Measurements from ENCODE around the gene TIMP2.

Gene TIMP2

DNA sequence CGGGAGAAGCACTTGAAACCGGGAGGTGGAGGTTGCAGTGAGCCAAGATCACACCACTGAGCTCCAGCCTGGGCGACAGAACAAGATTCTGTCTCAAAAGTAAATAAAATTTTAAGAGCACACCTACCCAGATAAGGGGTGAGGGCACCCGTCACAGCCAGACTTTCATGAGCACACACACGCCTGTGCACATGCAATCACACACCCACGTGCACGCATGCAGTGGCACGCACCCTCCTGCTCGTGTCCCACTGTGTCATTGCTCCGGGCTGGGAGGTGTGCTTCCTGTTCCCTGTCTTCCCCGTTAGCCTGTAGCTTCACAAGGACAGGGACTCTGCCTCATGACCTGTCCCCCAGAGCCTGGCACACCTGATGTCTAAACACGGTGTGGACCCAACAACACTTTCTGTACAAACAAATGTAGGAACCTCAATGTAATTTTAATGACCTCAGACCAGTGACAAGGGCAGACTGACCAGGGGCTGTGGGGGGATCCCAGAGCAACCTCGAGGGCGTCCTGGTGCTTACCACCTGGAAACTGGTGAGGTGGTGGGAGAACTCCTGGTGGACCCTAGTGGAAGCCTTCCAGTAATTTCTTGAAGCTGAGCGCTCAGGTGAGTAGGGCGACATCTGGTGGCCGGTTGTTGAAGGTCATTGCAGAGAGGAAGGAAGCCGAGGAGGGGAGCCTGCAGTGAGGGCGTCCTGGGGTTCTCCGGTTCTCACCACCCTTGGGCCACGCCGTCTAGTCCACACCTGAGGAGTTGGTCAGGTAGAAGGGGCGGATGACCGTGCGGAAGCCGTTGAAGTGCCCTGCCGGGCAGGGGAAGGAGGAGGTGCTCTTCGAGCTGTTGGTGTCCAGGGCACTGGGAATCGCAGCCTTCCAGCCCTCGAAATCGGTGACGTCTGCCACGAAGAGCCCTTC lies 45.9 kb upstream of the TIMP2 start:
- H3K27me3 Mint-ChIP-seq (ENCODE audit: low read depth) = peaks cover 10% of the 10 kb centered on the region
- peak overlapping the region; percentile 74 to 79 (median 78) for H3K27ac Mint-ChIP-seq
- peak overlapping the region; percentile 21 to 70 (median 57) for H3K4me3 Mint-ChIP-seq
- H3K4me1 Mint-ChIP-seq = peaks cover 23% of the 10 kb centered on the region
- TF ChIP-seq CTCF (IDR thresholded peaks at IDR 0.05; ENCODE audit: unreplicated experiment in 3 of 3) = peak; percentile 81 to 95 (median 82)
- no peaks in the 10 kb centered on the region for H3K9me3 Mint-ChIP-seq
- H3K36me3 Mint-ChIP-seq (ENCODE audit: low read depth) = no peaks in the 10 kb centered on the region

GRCh38 chr17:78969865-78970264 lies 44.7 kb upstream of the TIMP2 start:
- Mint-ChIP-seq H3K4me1 (peaks cover 23% of the 10 kb centered on the region), H3K4me3 (no peak overlapping the region), H3K27ac (no peak overlapping the region), H3K36me3 (ENCODE audit: low read depth) (no peaks in the 10 kb centered on the region), H3K9me3 (no peaks in the 10 kb centered on the region), H3K27me3 (ENCODE audit: low read depth) (peaks cover 7% of the 10 kb centered on the region)
- no peak for TF ChIP-seq CTCF (IDR thresholded peaks at IDR 0.05; ENCODE audit: unreplicated experiment in 3 of 3)

DNA sequence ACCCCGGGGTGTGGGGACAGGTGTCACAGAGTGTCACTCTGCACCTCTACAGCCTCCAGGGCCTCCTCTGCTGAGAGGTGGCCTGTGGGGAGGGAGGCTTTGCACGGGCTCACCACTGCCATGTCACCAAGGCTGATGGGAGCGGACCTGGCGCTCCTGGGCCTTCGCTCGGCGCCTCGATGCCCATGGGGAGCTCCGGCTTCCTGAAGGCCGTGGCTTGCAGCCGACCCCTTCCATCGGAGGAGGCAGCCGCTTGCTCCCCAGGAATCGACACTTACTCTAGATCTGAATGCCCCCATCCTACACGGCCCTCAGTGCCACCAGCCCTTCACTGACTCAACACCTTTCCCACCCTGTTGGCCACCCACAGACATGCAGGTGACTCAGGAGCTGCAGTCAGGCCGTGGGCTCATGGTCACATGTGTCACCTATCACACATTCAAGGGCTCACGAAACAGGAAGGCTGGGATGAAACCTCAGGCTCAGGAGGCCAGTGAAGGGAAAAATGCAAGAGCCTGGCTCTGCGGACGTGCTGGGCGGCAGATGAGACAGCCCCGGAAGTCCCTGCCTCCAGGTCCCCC lies 42.7 kb upstream of the TIMP2 start:
- no peak overlapping the region for H3K4me3 Mint-ChIP-seq
- TF ChIP-seq CTCF (IDR thresholded peaks at IDR 0.05; ENCODE audit: unreplicated experiment in 3 of 3) = no peak
- no peaks in the 10 kb centered on the region for H3K9me3 Mint-ChIP-seq
- H3K36me3 Mint-ChIP-seq (ENCODE audit: low read depth) = no peaks in the 10 kb centered on the region
- H3K27me3 Mint-ChIP-seq (ENCODE audit: low read depth) = peaks cover 7% of the 10 kb centered on the region
- H3K27ac Mint-ChIP-seq = no peak overlapping the region
- H3K4me1 Mint-ChIP-seq = peaks cover 19% of the 10 kb centered on the region

GRCh38 chr17:78966910-78967600 lies 41.9 kb upstream of the TIMP2 start:
- Mint-ChIP-seq H3K9me3 (no peaks in the 10 kb centered on the region), H3K27me3 (ENCODE audit: low read depth) (peaks cover 7% of the 10 kb centered on the region), H3K4me3 (no peak overlapping the region), H3K4me1 (peaks cover 14% of the 10 kb centered on the region), H3K36me3 (ENCODE audit: low read depth) (no peaks in the 10 kb centered on the region), H3K27ac (no peak overlapping the region)
- TF ChIP-seq CTCF (IDR thresholded peaks at IDR 0.05; ENCODE audit: unreplicated experiment in 3 of 3) = no peak

DNA sequence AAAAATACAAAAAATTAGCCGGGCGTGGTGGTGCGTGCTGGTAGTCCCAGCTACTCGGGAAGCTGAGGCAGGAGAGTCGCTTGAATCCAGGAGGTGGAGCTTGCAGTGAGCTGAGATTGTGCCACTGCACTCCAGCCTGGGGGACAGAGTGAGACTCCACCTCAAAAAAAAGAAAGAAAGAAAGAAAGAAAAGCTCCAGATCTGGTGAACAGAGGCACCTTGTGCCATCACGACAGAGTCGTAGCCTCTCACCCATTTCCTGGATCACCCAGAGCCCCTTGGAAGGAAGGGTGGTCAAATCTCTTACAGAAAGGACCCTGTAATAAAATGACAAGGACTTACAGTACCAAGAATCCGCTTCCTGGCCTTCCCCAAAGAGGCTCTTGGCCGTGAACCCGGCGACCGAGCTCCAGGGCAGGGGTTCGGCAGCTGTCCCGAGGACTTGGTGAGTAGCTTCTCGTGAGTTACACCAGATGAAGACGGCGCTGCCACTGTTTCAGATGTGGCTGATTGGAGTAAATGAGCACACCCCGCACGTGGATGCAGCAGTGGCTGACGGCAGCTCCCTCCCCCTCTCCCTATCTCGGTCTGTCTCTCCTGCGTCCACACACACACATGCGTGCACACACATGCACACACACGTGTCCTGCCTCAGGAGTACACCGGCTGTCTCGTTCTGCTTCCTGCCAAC lies 41.1 kb upstream of the TIMP2 start:
- no peak overlapping the region for H3K27ac Mint-ChIP-seq
- H3K27me3 Mint-ChIP-seq (ENCODE audit: low read depth) = peaks cover 11% of the 10 kb centered on the region
- peaks cover 9% of the 10 kb centered on the region for H3K4me1 Mint-ChIP-seq
- TF ChIP-seq CTCF (IDR thresholded peaks at IDR 0.05; ENCODE audit: unreplicated experiment in 3 of 3) = no peak
- H3K9me3 Mint-ChIP-seq = no peaks in the 10 kb centered on the region
- H3K36me3 Mint-ChIP-seq (ENCODE audit: low read depth) = no peaks in the 10 kb centered on the region
- no peak overlapping the region for H3K4me3 Mint-ChIP-seq
